B cell (primary cell): Measurements from ENCODE around the gene HAUS2. TPM values are rescaled to one million over a fixed set of nuclear protein-coding genes. Genes with fewer than 3 reads are reported as not detected.

ENCODE experiments used
- ATAC-seq: fragments of 200-7000 bp; cut with Tn5 transposase; one replicate; pipeline ENCODE4 v1.10.0; 2021; ENCODE audit warnings: low read depth, mild to moderate bottlenecking, moderate number of reproducible peaks, moderate library complexity
- CTCF ChIA-PET: fragments of 350-600 bp; sonication (Branson Sonifier 250); formaldehyde crosslinking; loops from one replicate; lab custom pipeline; 2021; ENCODE audit warnings: antibody characterized with exemption, inconsistent platforms; lab: Charles Lee
- POLR2A ChIA-PET: fragments of 350-600 bp; sonication (Branson Sonifier 250); formaldehyde crosslinking; loops from one replicate; lab custom pipeline; 2021; ENCODE audit warnings: antibody characterized with exemption; lab: Charles Lee
- DNase-seq: peaks from one replicate; pipeline ENCODE4 v3.0.0; 2013
- H2AFZ ChIP-seq: 2 replicates; pipeline ENCODE4 v1.6.1; 2012; ENCODE audit warnings: mild to moderate bottlenecking, low read depth, low read length; ENCODE audit not compliant: insufficient read depth, poor library complexity, severe bottlenecking
- H3K27ac ChIP-seq, 2 donors: 1 replicate in 1 of 2; 2 replicates in 1 of 2; pipeline ENCODE4 v1.5.1; 2012 to 2013; ENCODE audit warnings: low read length in 2 of 2, mild to moderate bottlenecking in 2 of 2, moderate library complexity in 1 of 2
- H3K27me3 ChIP-seq, 4 experiments: fragments of 200-600 bp in 1 of 4; sonication (generic) in 1 of 4; replicated peaks in 1 of 4; 1 replicate in 2 of 4; 2 replicates in 2 of 4; pipeline versions ENCODE4 v1.6.1 to v1.7.0; 2013 to 2016; ENCODE audit warnings: low read length in 3 of 4, mild to moderate bottlenecking in 2 of 4, mixed read lengths in 1 of 4, moderate library complexity in 1 of 4; ENCODE audit not compliant: insufficient read depth in 4 of 4, control insufficient read depth in 3 of 4; ENCODE audit errors: control extremely low read depth in 1 of 4
- H3K36me3 ChIP-seq, 2 experiments: replicated peaks in 1 of 2; 1 replicate in 1 of 2; 2 replicates in 1 of 2; pipeline versions ENCODE4 v1.6.1 to v1.7.1; 2013; ENCODE audit warnings: low read length in 1 of 2; ENCODE audit not compliant: insufficient read depth in 2 of 2, control insufficient read depth in 1 of 2; ENCODE audit errors: control extremely low read depth in 1 of 2, extremely low read depth in 1 of 2
- H3K4me1 ChIP-seq, 2 donors: fragments of 200-600 bp in 1 of 2; sonication (generic) in 1 of 2; 1 replicate in 1 of 2; 2 replicates in 1 of 2; pipeline versions ENCODE4 v1.5.1 to v1.6.1; 2013 to 2017; ENCODE audit warnings: low read length in 2 of 2; ENCODE audit not compliant: control insufficient read depth in 2 of 2, insufficient read depth in 2 of 2
- H3K4me2 ChIP-seq: replicated peaks from 2 replicates; pipeline ENCODE3; 2012; ENCODE audit warnings: mild to moderate bottlenecking, low read depth, low read length; ENCODE audit not compliant: poor library complexity, severe bottlenecking
- H3K4me3 ChIP-seq, 5 experiments: fragments of 200-600 bp in 1 of 5; sonication (generic) in 1 of 5; 1 replicate in 3 of 5; 2 replicates in 2 of 5; pipeline versions ENCODE4 v1.5.1 to v1.7.0; 2011 to 2016; ENCODE audit warnings: low read length in 4 of 5, mild to moderate bottlenecking in 4 of 5, low read depth in 2 of 5, control low read depth in 1 of 5, moderate library complexity in 1 of 5; ENCODE audit not compliant: insufficient read depth in 1 of 5; ENCODE audit errors: control extremely low read depth in 1 of 5, extremely low read depth in 1 of 5
- H3K79me2 ChIP-seq: fragments of 200-600 bp; sonication (generic); one replicate; pipeline ENCODE4 v1.6.0; 2016; ENCODE audit warnings: low read length; ENCODE audit not compliant: control insufficient read depth, insufficient read depth
- H3K9ac ChIP-seq: fragments of 200-600 bp; sonication (generic); 2 replicates; pipeline ENCODE4 v1.6.1; 2017; ENCODE audit warnings: mild to moderate bottlenecking, low read length, moderate library complexity
- H3K9me3 ChIP-seq, 3 donors: one replicate each; pipeline versions ENCODE4 v1.6.1 to v1.7.1; 2013; ENCODE audit warnings: low read length in 2 of 3; ENCODE audit not compliant: control insufficient read depth in 2 of 3, insufficient read depth in 1 of 3; ENCODE audit errors: control extremely low read depth in 1 of 3
- H4K20me1 ChIP-seq: 2 replicates; pipeline ENCODE4 v1.6.0; 2012; ENCODE audit warnings: mild to moderate bottlenecking, low read length; ENCODE audit not compliant: insufficient read depth, control insufficient read depth, poor library complexity, severe bottlenecking
- H3K27ac Mint-ChIP-seq: one replicate; pipeline ENCODE4 v1.8.0; 2021; ENCODE audit warnings: mixed read lengths
- H3K27me3 Mint-ChIP-seq: one replicate; pipeline ENCODE4 v1.8.0; 2021; ENCODE audit warnings: mixed read lengths
- H3K4me1 Mint-ChIP-seq: one replicate; pipeline ENCODE4 v1.8.0; 2021; ENCODE audit warnings: mixed read lengths
- H3K4me3 Mint-ChIP-seq: one replicate; pipeline ENCODE4 v1.8.0; 2021; ENCODE audit warnings: mixed read lengths
- H3K9me3 Mint-ChIP-seq: one replicate; pipeline ENCODE4 v1.8.0; 2022; ENCODE audit warnings: mixed read lengths; ENCODE audit not compliant: insufficient read depth
- EZH2 ChIP-seq: IDR thresholded peaks from 2 replicates; pipeline ENCODE4 v1.6.1; 2012; ENCODE audit warnings: borderline replicate concordance, low read depth, mild to moderate bottlenecking, moderate library complexity, low read length; ENCODE audit not compliant: insufficient read depth, poor library complexity, severe bottlenecking
- WGBS: methylation state at CpG from one replicate; pipeline ENCODE4 v1.1.5; 2013; ENCODE audit warnings: missing lambda C conversion rate; ENCODE audit not compliant: insufficient coverage; 5-methylcytosine and 5-hydroxymethylcytosine counted together
- intact Hi-C: fragments of 100-400 bp; cut with micrococcal nuclease; formaldehyde crosslinking; loops from one replicate; pipeline ENCODE4 v1.10.0; 2022
- polyA plus RNA-seq: library from polyadenylated mRNA; depleted of rRNA; stranded (reverse); fragments of >200 nt; gene quantifications from 2 replicates; pipeline ENCODE4 v1.2.3, GENCODE V29; 2012
- total RNA-seq, 2 donors: library from RNA; stranded (reverse); fragments of 120-200 nt in 1 of 2; gene quantifications; 1 replicate in 1 of 2; 2 replicates in 1 of 2; pipeline versions ENCODE4 v1.2.3 to v1.2.4, GENCODE V29; 2013 to 2022
- TF ChIP-seq, protein P1 (sequence below): fragments of 200-600 bp; IDR thresholded peaks from one replicate; pipeline ENCODE4 v1.8.0; 2022; ENCODE audit warnings: antibody characterized with exemption, mild to moderate bottlenecking

Gene HAUS2
- total and polyA plus RNA-seq, 2 donors (not counting 1 experiment from before 2014, with no cell fraction given) = 16.5 to 18.3 TPM

DNA sequence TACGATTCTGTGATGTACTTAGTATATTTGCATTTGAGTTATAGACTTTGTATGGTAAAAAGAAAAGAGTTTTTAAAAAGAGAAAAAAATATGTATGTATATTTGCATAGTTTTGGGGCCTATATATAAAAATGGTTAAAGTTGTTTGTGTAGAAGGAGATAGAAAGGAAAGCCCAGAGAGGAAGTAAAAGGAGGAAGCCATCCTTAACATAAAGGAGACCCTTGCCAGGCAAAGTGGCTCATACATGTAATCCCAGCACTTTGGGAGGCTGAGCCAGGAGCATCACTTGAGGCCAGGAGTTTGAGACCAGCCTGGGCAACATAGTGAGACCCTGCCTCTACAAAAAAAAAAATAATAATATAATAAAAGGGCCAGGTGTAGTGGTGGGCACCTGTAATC, 44.8 kb upstream of the HAUS2 start:
- Histone ChIP-seq H3K27ac (peak overlapping the region; percentile 59 to 61), H3K9ac (no peak overlapping the region), H3K79me2 (peaks cover 92% of the 10 kb centered on the region), H3K27me3 (no peaks in the 10 kb centered on the region), H3K4me3 (peak overlapping the region in 2 of 5 experiments; percentile 4 to 11), H3K4me1 (peaks cover 53 to 63% of the 10 kb centered on the region in 2 donors), H3K36me3 (peaks cover 0 to 18% of the 10 kb centered on the region in 2 experiments), H2AFZ (no peak overlapping the region), H3K9me3 (no peaks in the 10 kb centered on the region), H3K4me2 (peak overlapping the region; percentile 69), H4K20me1 (peaks cover 20% of the 10 kb centered on the region)
- Mint-ChIP-seq H3K27me3 (no peaks in the 10 kb centered on the region), H3K4me3 (peak overlapping the region; percentile 32), H3K27ac (peak overlapping the region; percentile 82), H3K9me3 (no peaks in the 10 kb centered on the region), H3K4me1 (peaks cover 67% of the 10 kb centered on the region)
- POLR2A ChIA-PET = interaction anchor here (0.8 to 1.9 kb wide), 2 partner anchors 13 to 45 kb away, joined by 4 to 8 read pairs; partner anchors contain the start of gene ZNF106
- ATAC-seq = peak; percentile 25
- WGBS = 40% methylated on average over 1 of the region's 1 CpG
- intact Hi-C loops = loop anchor here (2.0 kb wide), 1 partner anchor 13 kb away; the partner anchor contains the start of gene ZNF106
- TF ChIP-seq, protein P1, sequence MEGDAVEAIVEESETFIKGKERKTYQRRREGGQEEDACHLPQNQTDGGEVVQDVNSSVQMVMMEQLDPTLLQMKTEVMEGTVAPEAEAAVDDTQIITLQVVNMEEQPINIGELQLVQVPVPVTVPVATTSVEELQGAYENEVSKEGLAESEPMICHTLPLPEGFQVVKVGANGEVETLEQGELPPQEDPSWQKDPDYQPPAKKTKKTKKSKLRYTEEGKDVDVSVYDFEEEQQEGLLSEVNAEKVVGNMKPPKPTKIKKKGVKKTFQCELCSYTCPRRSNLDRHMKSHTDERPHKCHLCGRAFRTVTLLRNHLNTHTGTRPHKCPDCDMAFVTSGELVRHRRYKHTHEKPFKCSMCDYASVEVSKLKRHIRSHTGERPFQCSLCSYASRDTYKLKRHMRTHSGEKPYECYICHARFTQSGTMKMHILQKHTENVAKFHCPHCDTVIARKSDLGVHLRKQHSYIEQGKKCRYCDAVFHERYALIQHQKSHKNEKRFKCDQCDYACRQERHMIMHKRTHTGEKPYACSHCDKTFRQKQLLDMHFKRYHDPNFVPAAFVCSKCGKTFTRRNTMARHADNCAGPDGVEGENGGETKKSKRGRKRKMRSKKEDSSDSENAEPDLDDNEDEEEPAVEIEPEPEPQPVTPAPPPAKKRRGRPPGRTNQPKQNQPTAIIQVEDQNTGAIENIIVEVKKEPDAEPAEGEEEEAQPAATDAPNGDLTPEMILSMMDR = no peak
- no peak for TF ChIP-seq EZH2
- CTCF ChIA-PET = interaction anchor here (2.2 kb wide), 1 partner anchor 13 kb away, joined by 9 read pairs; the partner anchor contains the start of gene ZNF106
- peak; percentile 33 for DNase-seq

- no peaks in the 10 kb centered on the region for H3K9me3 ChIP-seq
- Mint-ChIP-seq H3K4me1 (peaks cover 62% of the 10 kb centered on the region), H3K27ac (peak overlapping the region; percentile 90), H3K27me3 (no peaks in the 10 kb centered on the region), H3K4me3 (peak overlapping the region; percentile 77), H3K9me3 (no peaks in the 10 kb centered on the region)
- H4K20me1 ChIP-seq = peaks cover 20% of the 10 kb centered on the region
- TF ChIP-seq EZH2 = no peak
- TF ChIP-seq, protein P1 = no peak
- H3K27ac ChIP-seq = peak overlapping the region; percentile 4 to 61
- no peak overlapping the region for H2AFZ ChIP-seq
- no CpG with 5 or more reads among the region's 3 CpGs for WGBS
- intact Hi-C loops = loop anchor here (2.0 kb wide), 1 partner anchor 14 kb away; the partner anchor contains the start of gene ZNF106
- peaks cover 95% of the 10 kb centered on the region for H3K79me2 ChIP-seq
- no peak for ATAC-seq
- H3K4me1 ChIP-seq = peaks cover 53 to 63% of the 10 kb centered on the region in 2 donors
- ChIA-PET CTCF (interaction anchor here (2.2 kb wide), 1 partner anchor 14 kb away, joined by 9 read pairs; the partner anchor contains the start of gene ZNF106), POLR2A (interaction anchor here (0.7 to 1.9 kb wide), 7 partner anchors 9 to 1955 kb away, joined by 3 to 8 read pairs (median 5); partner anchors contain the start of genes SNAP23 and ZNF106)
- H3K36me3 ChIP-seq = peaks cover 0 to 18% of the 10 kb centered on the region in 2 experiments
- H3K4me2 ChIP-seq = peak overlapping the region; percentile 69
- no peak overlapping the region for H3K9ac ChIP-seq
- no peak for DNase-seq
- H3K27me3 ChIP-seq = no peaks in the 10 kb centered on the region
- no peak overlapping the region for H3K4me3 ChIP-seq
These were observed 44.0 kb upstream of the HAUS2 start for GRCh38 chr15:42504631-42505030.
